GM21360 (cell line): ENCODE measurements around the gene SYT13.
A peak's percentile ranks its signal among the peaks of the same experiment; 100 is the strongest.

Experiments
- ATAC-seq: cut with Tn5 transposase; IDR thresholded peaks from one replicate; pipeline ENCODE4 v1.9.1; 2021; ENCODE audit warnings: mild to moderate bottlenecking, moderate library complexity; ENCODE audit not compliant: unreplicated experiment

SYT13 gene

GRCh38 chr11:45275828-45276227, 10.3 kb downstream of the SYT13 start:
- ATAC-seq: no peak

GRCh38 chr11:45274206-45274605, 11.9 kb downstream of the SYT13 start:
- no peak for ATAC-seq

- ATAC-seq: no peak
Observed at GRCh38 chr11:45273509-45273908, 12.6 kb downstream of the SYT13 start.

- no peak for ATAC-seq
Observed at GRCh38 chr11:45272701-45273100, 13.4 kb downstream of the SYT13 start.

GRCh38 chr11:45270946-45271716, 15.0 kb downstream of the SYT13 start:
- ATAC-seq: no peak

- no peak for ATAC-seq
Observed at GRCh38 chr11:45269678-45270077, 16.5 kb downstream of the SYT13 start.

- ATAC-seq: no peak
Observed at GRCh38 chr11:45267652-45268299, 18.4 kb downstream of the SYT13 start.

- ATAC-seq: no peak
Observed at GRCh38 chr11:45267052-45267451, 19.1 kb downstream of the SYT13 start.

- no peak for ATAC-seq
Observed at GRCh38 chr11:45266676-45267020, 19.5 kb downstream of the SYT13 start.

GRCh38 chr11:45265969-45266675, 20.0 kb downstream of the SYT13 start:
- ATAC-seq: no peak

GRCh38 chr11:45264839-45265515, 21.2 kb downstream of the SYT13 start:
- ATAC-seq: no peak

- ATAC-seq: no peak
Observed at GRCh38 chr11:45263773-45264172, 22.4 kb downstream of the SYT13 start.

- no peak for ATAC-seq
Observed at GRCh38 chr11:45262900-45263299, 23.2 kb downstream of the SYT13 start.

- ATAC-seq: no peak
Observed at GRCh38 chr11:45260071-45260470, 26.1 kb downstream of the SYT13 start.

GRCh38 chr11:45259592-45259991, 26.5 kb downstream of the SYT13 start:
- ATAC-seq: no peak

- ATAC-seq: no peak
Observed at GRCh38 chr11:45258982-45259530, 27.1 kb downstream of the SYT13 start.

GRCh38 chr11:45254070-45254469, 32.1 kb downstream of the SYT13 start:
- no peak for ATAC-seq

- no peak for ATAC-seq
Observed at GRCh38 chr11:45253640-45254039, 32.5 kb downstream of the SYT13 start.

GRCh38 chr11:45252877-45253276, 33.3 kb downstream of the SYT13 start:
- no peak for ATAC-seq

GRCh38 chr11:45252134-45252856, 33.8 kb downstream of the SYT13 start:
- ATAC-seq: peak; percentile 44
